ENCODE measurements around the gene MAU2. TPM values are rescaled to one million over a fixed set of nuclear protein-coding genes. Genes with fewer than 3 reads are reported as not detected.

MAU2 gene
- total RNA-seq, 3 donors from 2014 or later, result 49.8 to 71.1 (median 70.6) TPM

DNA sequence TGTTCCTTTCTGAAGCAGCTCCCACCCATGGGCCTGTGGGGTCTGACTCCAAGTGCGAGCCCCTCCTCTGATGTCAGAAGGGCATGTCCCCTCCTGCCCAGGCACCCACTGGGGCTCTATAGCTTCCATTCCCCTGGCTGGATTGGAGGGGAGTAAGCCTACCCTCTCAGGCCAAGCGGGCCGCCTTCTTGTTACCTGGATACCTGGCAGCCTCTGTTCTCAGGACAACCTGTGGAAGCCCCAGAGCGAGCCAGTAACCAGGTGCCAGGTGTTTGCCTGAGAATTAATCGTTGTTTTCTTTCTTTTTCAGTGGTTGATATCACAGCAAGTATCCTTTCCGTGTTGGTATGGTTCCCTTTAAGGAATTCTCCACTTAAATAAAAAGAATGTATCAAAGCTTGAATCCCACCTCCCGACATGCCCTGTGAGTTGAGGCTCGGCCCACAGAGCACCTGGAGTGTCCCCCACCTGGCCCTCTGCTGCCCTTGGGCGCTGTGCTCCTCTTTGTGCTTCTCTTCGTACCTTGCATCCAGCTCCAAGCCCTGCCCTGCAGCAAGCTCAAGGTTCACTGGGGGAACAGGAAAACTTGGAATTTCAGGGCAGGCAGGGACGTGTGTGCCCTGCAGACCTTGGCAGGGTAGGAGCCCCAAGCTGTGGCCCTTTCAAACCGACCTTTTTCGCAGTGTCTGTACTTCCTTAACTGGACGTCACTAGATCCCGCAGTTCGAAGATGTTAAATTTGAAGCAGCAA, 15.0 kb downstream of the MAU2 start:
- ATAC-seq, result no peak
- DNase-seq, result no peak
- H3K36me3 ChIP-seq (ENCODE audit: low read depth), result peaks cover 4% of the 10 kb centered on the region

DNA sequence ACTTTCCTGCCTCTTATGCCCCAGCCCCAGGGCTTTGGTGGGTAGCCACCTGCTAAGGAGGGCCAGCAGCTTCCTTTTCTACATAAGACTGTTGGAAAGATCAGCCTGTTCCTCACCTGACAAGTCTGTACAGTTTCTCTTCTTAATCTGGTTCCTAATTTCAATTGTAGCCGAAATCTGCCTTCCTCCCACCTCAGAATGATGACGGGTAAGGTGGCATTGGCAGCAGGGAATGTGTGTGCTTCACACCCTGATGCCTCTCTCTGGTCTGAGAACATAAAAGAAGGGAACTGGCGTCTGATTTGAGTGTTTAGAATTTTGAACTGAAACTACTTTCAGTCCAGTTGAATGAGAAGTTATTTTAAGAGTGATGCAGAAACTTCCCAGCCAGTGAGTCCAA, 16.0 kb downstream of the MAU2 start:
- ATAC-seq (no peak), DNase-seq (no peak)
- Histone ChIP-seq H3K4me1 (ENCODE audit: low read depth) (no peaks in the 10 kb centered on the region), H3K36me3 (ENCODE audit: low read depth) (peaks cover 4% of the 10 kb centered on the region), H3K4me3 (no peak overlapping the region), H3K9me3 (no peaks in the 10 kb centered on the region)
- TF ChIP-seq, protein P1, sequence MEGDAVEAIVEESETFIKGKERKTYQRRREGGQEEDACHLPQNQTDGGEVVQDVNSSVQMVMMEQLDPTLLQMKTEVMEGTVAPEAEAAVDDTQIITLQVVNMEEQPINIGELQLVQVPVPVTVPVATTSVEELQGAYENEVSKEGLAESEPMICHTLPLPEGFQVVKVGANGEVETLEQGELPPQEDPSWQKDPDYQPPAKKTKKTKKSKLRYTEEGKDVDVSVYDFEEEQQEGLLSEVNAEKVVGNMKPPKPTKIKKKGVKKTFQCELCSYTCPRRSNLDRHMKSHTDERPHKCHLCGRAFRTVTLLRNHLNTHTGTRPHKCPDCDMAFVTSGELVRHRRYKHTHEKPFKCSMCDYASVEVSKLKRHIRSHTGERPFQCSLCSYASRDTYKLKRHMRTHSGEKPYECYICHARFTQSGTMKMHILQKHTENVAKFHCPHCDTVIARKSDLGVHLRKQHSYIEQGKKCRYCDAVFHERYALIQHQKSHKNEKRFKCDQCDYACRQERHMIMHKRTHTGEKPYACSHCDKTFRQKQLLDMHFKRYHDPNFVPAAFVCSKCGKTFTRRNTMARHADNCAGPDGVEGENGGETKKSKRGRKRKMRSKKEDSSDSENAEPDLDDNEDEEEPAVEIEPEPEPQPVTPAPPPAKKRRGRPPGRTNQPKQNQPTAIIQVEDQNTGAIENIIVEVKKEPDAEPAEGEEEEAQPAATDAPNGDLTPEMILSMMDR (IDR thresholded peaks at IDR 0.05), result no peak
- intact Hi-C loops (cut with DNase I, micrococcal nuclease), result no loop called here

More for the DNA sequence above, 15.0 kb downstream of the MAU2 start:
- no peaks in the 10 kb centered on the region for H3K4me1 ChIP-seq (ENCODE audit: low read depth)
- H3K4me3 ChIP-seq, result no peak overlapping the region
- intact Hi-C loops (cut with DNase I, micrococcal nuclease), result no loop called here
- no peaks in the 10 kb centered on the region for H3K9me3 ChIP-seq
- TF ChIP-seq, protein P1 (IDR thresholded peaks at IDR 0.05), result no peak

DNA sequence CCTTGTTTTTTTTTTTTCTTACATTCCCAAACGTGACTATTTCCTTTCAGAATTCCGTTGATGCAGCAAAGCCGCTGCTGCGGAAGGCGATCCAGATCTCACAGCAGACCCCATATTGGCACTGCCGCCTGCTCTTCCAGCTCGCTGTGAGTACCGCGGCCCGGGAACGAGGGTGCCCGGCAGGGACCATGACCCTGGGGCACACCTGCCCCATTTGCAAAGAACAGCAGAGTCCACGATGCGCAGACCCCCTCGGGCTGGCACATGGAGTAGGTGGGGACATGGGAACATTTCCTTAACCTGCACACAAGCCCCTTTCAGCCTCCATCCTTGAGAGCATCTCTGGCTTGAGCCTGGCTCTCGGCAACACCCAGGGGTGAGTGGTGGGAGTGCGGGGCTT, 16.5 kb downstream of the MAU2 start:
- H3K36me3 ChIP-seq (ENCODE audit: low read depth), result peaks cover 4% of the 10 kb centered on the region
- ATAC-seq (no peak), DNase-seq (no peak)
- TF ChIP-seq, protein P1 (IDR thresholded peaks at IDR 0.05), result no peak
- H3K4me3 ChIP-seq, result no peak overlapping the region
- intact Hi-C loops (cut with DNase I, micrococcal nuclease), result no loop called here
- H3K4me1 ChIP-seq (ENCODE audit: low read depth), result no peaks in the 10 kb centered on the region
- no peaks in the 10 kb centered on the region for H3K9me3 ChIP-seq

- intact Hi-C loops (cut with DNase I, micrococcal nuclease), result no loop called here
- H3K4me3 ChIP-seq, result no peak overlapping the region
- H3K4me1 ChIP-seq (ENCODE audit: low read depth), result no peaks in the 10 kb centered on the region
- ATAC-seq, result no peak
- H3K9me3 ChIP-seq, result no peaks in the 10 kb centered on the region
- DNase-seq, result no peak
- peaks cover 4% of the 10 kb centered on the region for H3K36me3 ChIP-seq (ENCODE audit: low read depth)
- TF ChIP-seq, protein P1 (IDR thresholded peaks at IDR 0.05), result no peak
Measured at GRCh38 chr19:19338082-19338481, 17.5 kb downstream of the MAU2 start.

DNA sequence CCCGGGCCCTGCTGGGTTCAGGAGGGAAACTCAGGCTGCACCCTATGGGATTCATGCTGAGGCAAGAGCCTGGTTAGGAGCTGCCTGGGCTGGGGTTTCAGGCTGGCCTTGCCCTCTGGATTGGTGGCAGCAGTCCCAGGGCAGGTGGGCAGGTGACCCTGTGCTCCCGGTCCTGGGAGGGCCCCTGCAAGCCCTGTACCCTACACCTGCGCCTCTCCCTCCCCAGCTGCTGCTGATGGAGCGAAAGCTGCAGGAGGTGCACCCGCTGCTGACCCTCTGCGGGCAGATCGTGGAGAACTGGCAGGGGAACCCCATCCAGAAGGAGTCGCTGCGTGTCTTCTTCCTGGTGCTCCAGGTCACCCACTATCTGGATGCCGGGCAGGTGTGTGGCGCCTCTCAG, 20.4 kb downstream of the MAU2 start:
- H3K4me3 ChIP-seq, result no peak overlapping the region
- TF ChIP-seq, protein P1 (IDR thresholded peaks at IDR 0.05), result no peak
- ATAC-seq (no peak), DNase-seq (no peak)
- peaks cover 9% of the 10 kb centered on the region for H3K36me3 ChIP-seq (ENCODE audit: low read depth)
- intact Hi-C loops (cut with DNase I, micrococcal nuclease), result no loop called here
- H3K9me3 ChIP-seq, result no peaks in the 10 kb centered on the region
- no peaks in the 10 kb centered on the region for H3K4me1 ChIP-seq (ENCODE audit: low read depth)

All from mucosa of descending colon (tissue), 3 donors.